Pulmonary artery endothelial cell (primary cell): ENCODE data around the gene OR7A10. TPM values are rescaled to one million over a fixed set of nuclear protein-coding genes. Genes with fewer than 3 reads are reported as not detected.
"Not testable (repeated sequence)": the region's sequence is repeated elsewhere in the genome, so short reads cannot be mapped to it uniquely, and the experiment has no call there.

ENCODE experiments used
- DNase-seq: peaks from one replicate; pipeline ENCODE4 v3.0.0-alpha.2; 2011; ENCODE audit warnings: low read depth, low spot score
- total RNA-seq: library from RNA; depleted of rRNA; stranded (reverse); fragments of >200 nt; gene quantifications from 2 replicates; pipeline ENCODE4 v1.2.3, GENCODE V29; 2014

The OR7A10 gene
- total RNA-seq, 1 donor from 2014 or later = not detected

DNA sequence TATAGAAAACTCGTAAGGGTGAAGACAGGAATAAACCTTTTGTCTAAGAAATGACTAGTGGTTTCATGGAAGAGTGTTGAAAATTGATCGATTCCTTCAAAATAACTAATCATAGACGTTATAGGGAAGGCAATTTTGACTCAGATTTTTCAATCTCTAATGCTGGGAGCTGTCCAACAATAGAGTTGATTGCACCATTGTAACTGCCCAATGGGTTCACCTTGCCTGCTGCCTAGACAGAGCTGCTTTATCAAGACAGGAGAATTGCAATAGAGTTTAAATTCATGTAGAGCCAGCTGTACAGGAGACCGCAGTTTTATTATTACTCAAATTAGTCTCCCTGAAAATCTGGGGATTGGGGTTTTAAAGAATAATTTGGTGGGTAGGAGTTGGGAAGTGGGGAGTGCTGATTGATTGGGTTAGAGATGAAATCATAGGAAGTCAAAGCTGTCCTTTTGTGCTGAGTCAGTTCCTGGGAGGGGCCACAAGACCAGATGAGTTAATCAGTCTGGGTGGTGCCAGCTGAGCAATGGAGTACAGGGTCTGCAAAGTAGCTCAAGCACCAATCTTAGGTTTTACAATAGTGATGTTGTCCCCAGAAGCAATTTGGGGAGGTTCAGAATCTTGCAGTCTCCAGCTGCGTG, 53.5 kb downstream of the OR7A10 start:
- DNase-seq = no peak

DNA sequence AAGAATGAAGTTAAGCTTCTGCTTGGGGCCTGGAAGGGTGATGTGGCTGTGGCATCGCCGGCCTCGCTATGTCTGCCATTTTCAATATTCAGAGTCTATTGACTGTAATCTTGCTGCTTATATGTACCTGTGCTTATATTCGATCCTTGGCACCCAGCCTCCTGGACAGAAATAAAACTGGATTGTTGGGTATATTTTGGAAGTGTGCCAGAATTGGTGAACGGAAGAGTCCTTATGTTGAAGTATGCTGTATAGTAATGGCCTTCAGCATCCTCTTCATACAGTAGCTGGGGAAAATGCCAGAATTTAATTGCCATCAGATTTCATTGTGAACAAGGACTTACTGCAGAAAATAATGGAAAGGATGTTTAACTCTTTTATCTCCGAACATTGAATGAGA, 56.5 kb downstream of the OR7A10 start:
- DNase-seq = not testable (repeated sequence)

Other genes with a start within 250 kb of the OR7A10 start
- gene ADGRE3, start 174.1 kb downstream of the OR7A10 start, total RNA-seq = not detected in 2 replicates
- gene ZNF333, start 158.9 kb downstream of the OR7A10 start, total RNA-seq = 12.3 and 17.8 TPM in 2 replicates
- not detected in 2 replicates for gene ADGRE2, start 70.4 kb downstream of the OR7A10 start, total RNA-seq
- gene OR7A5, start 13.7 kb downstream of the OR7A10 start, total RNA-seq = not detected in 2 replicates
- gene OR7C1, start 13.7 kb downstream of the OR7A10 start, total RNA-seq = not detected in 2 replicates
- gene OR7A17, start 37.2 kb upstream of the OR7A10 start, total RNA-seq = not detected in 2 replicates
- gene OR7C2, start 92.6 kb upstream of the OR7A10 start, total RNA-seq = not detected in 2 replicates
- not detected in 2 replicates for gene SLC1A6, start 130.9 kb upstream of the OR7A10 start, total RNA-seq
- not detected in 2 replicates for gene CASP14, start 200.6 kb upstream of the OR7A10 start, total RNA-seq
- not detected in 2 replicates for gene OR1I1, start 233.3 kb upstream of the OR7A10 start, total RNA-seq